HG03571 (cell line): ENCODE measurements around the gene FAM193A.
"Not testable (repeated sequence)": the region's sequence is repeated elsewhere in the genome, so short reads cannot be mapped to it uniquely, and the experiment has no call there.

Source experiments
- ATAC-seq: cut with Tn5 transposase; IDR thresholded peaks from one replicate; pipeline ENCODE4 v1.9.1; 2021; ENCODE audit not compliant: unreplicated experiment

FAM193A gene

DNA sequence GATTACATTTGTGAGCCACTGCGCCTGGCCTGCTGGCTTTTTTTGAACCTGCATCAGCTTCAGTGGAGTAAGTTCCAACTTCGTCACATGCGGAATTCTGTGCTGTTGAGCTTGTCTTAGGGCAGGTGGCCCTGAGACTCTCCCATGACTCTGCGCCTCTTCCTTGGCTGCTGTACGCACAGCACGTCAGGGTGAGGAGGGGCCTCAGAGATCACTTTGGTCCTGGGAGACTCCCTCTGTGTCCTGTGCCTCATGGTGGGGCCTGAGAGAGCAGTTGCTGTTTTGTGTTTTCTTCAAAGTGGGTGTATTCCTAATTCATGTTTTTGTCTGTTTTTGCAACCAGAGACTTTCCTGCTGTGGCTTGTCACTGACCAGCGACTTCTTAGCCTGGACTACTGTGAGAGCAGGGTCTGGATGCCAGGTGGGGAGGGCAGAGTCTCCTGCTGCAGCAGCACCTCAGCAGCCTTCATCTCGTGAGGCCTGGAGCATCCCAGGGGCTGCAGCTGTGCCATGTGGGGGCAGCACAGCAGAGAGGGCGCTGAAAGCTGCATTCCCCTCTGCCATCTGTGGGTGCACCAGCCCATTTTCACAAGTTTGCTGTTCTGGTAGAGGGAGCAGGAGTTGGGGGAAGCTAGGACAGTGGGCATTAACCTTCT is 111.8 kb downstream of the FAM193A start:
- ATAC-seq = no peak

- no peak for ATAC-seq
Observed at GRCh38 chr4:2649604-2650114, 113.2 kb downstream of the FAM193A start.

DNA sequence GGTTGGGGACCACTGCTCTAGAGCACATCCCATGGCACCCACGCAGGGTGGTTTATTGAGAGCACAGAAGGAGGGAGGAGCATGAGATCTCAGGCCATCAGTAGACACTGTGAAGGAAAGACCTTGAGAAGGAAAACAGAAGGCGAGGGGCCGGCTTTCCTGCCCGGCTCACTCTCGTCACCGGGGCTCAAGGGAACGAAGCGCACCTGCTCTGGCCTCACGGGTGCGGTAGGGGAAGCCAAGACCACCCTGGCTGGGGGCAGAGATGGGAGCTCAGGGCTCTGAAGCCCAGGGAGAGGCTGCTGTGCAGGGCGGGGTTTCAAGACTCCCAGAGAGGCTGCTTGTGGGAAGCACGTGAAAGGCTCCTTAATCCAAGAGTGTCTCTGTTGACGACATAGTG is 113.8 kb downstream of the FAM193A start:
- ATAC-seq = no peak

DNA sequence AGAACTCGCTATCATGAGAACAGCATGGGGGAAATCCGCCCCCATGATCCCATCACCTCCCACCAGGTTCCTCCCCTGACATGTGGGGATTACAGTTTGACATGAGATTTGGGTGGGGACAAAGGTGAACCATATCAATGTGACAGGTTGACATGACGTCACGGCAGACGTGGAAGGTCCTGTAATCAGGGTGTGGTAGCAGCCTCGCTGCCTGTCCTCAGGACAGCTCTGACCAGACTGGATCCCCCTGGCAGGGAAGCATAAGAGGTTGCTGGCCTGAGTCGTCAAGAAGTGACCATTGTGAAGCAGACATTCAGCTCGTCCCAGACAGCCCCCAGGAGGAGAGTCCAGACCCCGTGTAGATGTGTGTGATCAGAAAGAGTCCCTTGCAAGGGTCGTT is 115.1 kb downstream of the FAM193A start:
- ATAC-seq = no peak

DNA sequence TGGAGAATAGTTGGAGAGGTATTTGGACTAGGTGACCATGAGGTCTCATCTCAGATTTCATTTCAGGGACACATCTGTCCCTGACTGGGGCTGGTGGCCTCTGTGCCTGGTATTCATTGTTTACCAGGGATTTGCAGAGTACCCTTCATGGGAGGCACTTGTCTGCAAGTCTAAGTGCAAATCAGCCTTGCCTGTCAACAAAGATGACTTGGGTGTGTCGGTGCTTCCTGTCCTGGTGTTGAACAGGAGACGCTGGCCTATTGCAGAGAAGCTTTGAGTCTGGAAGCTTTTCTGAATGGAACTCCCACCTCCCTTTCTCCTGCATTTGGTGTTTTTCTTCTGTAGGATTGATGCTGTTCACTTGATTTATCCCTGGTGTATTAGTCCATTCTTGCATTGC is 115.6 kb downstream of the FAM193A start:
- ATAC-seq = no peak

GRCh38 chr4:2652415-2653160 is 116.1 kb downstream of the FAM193A start:
- no peak for ATAC-seq

- ATAC-seq = no peak
Observed at GRCh38 chr4:2660596-2661211, 124.3 kb downstream of the FAM193A start.

- no peak for ATAC-seq
Observed at GRCh38 chr4:2662598-2662997, 126.2 kb downstream of the FAM193A start.

DNA sequence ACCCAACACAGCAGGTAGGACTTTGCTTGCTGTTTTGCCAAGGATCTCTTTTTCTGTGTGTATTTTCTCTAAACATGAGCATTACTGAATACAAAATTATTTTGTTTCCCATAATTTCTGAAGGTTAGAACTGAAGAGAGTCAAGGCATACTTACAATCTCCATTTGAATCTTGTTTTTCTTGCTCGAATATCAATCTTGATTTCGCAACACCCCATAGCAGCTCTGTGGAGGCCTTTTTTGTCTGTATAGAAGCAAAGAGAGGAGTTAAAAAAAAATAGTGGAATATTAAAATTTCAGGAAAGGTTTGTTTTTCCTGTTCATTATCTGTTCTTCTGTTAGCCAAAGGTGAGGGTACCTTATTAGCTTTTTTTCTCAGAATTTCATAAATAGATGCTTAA is 126.8 kb downstream of the FAM193A start:
- no peak for ATAC-seq

DNA sequence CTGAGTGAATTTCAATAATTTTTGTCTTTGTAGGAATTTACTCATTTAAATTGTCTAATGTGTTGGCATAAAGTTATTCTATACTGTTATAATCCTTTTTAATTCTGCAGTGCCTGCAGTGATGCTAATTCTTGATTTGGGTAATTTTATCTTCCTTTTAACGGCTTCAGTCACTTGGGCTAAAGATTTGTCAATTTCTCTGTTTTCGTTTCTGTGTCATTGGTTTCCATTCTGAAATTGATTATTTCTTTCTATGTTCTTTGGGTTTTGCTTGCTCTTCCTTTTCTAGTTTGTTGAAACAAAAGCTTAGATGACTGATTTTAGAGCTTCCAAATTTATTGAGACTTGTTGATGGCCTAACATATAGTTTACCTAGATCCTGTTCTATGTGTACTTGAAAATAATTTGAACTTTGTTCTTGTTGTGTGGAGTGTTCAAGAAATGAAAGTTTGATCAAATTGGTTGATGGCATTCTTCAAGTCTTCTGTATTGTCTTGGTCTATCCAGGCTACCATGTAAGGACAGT is 130.3 kb downstream of the FAM193A start:
- no peak for ATAC-seq

- no peak for ATAC-seq
Observed at GRCh38 chr4:2667428-2667827, 131.0 kb downstream of the FAM193A start.

GRCh38 chr4:2671267-2671895 is 134.9 kb downstream of the FAM193A start:
- ATAC-seq = no peak

DNA sequence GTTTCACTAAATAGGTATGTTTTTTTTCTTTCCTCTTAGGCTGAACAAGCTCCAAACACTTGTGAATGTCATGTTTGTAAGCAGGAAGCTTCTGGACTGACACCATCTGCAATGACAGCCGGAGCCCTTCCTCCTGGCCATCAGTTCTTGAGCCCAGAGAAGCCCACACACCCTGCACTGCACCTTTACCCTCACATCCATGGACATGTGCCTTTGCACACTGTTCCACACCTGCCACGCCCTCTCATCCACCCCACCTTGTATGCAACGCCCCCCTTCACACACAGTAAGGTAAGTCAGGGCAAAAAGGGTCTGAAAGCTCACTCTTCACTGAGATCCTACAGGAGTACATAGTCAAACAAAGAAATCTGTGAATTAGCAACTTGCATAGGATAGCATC is 135.6 kb downstream of the FAM193A start:
- ATAC-seq = no peak

DNA sequence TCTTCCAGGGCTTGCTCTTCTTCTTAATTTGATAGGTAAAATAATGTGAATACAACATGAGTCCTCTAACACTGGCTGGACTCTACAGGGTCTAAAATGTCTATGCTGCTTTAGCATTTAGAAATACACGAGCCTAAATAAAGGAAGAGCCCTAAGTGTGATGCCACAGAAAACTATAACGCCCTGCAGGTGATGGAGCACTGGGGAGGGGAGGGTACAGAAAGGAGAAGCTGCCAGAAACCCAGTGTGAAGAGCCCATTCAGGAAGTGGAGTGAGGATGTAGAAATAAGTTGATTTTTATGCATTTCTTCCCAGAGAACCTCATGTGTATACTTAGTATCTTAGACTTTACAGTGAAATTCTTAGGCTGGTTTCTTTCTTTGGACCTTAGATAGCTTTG is 136.3 kb downstream of the FAM193A start:
- ATAC-seq = no peak

- ATAC-seq = no peak
Observed at GRCh38 chr4:2673157-2673556, 136.7 kb downstream of the FAM193A start.

- ATAC-seq = not testable (repeated sequence)
Observed at GRCh38 chr4:2679762-2680161, 143.3 kb downstream of the FAM193A start.

- ATAC-seq = no peak
Observed at GRCh38 chr4:2684486-2684885, 148.0 kb downstream of the FAM193A start.

GRCh38 chr4:2685541-2685940 is 149.1 kb downstream of the FAM193A start:
- ATAC-seq = no peak

DNA sequence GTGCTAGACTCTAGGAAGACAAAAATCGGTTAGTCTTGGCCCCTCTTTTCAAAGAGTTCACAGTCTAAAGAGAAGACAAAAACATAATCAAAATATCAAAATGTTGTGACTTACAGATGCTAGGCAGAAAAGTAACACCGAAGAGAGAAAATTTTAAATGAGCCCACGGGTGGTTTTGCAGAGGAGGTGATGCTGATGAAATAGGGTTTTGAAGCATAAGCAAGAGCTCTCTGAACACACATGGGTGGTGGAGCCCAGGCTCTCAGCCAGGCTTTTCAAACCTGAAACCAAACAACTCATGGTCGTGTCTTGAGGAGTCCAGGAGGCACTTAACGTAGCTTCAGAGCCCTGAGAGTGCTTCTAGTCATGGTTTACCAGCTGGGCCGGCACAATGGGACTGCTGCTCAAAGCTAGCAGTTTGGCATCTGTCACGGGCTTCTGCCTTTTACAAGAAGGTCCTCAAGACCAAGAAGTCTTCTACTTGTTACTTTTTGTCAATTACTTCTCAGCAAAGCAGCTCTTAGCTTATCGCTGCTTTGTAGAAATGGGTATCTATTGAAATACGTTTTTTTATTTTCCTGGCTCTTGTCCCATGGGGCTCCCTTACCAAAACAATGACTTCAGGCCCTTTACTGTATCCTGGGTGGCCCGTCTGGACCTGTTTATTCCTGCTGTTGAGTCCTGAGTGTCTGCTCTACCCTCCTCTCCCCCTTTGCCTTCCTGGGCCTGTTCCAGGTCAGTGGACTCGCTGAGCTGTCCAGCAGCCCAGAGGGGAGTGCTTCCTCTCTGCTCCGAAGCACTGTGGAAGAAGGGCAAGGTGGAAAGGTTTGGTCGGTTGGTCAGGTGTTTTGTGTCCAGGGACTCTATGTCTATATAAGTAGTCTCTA is 150.2 kb downstream of the FAM193A start:
- ATAC-seq = no peak

DNA sequence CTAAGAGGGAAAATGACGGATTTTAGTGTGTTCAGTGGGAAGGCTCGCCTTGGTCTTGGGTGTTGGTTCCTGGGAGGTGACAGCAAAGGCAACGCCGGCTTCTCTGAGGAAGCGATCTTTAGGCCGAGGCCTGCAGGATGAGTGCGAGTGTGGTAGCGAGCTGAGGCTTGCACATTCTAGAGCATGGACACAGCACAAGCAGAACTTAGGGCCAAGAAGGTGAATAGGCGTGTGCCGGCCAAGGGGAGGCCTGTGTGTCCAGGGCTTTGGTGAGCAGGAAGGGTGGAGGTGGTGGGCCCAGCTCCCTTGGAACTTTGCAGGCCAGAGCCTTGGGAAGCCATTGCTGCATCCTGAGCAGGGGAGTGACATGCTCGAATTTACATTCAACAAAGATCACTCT is 151.8 kb downstream of the FAM193A start:
- no peak for ATAC-seq
